ENCODE measurements around the gene CHFR. TPM values are rescaled to one million over a fixed set of nuclear protein-coding genes. Genes with fewer than 3 reads are reported as not detected.
"Not testable (repeated sequence)": the region's sequence is repeated elsewhere in the genome, so short reads cannot be mapped to it uniquely, and the experiment has no call there.

CHFR gene
- total and polyA plus RNA-seq, 2 experiments from 2014 or later: 24.3 to 26.5 TPM

- no peaks in the 10 kb centered on the region for H4K20me1 ChIP-seq (ENCODE audit: insufficient read depth)
- no peaks in the 10 kb centered on the region for H3K9me2 ChIP-seq (ENCODE audit: insufficient read depth)
- 92 to 93% methylated on average over 15 of the region's 15 CpGs for WGBS, 2 experiments (ENCODE audit: low coverage in 1 of 2, low lambda C conversion rate in 2 of 2, missing lambda C conversion rate in 2 of 2)
- peaks cover 92% of the 10 kb centered on the region for H3K79me2 ChIP-seq (ENCODE audit: insufficient read depth)
- no peaks in the 10 kb centered on the region for H3K27me3 ChIP-seq (replicated peaks; ENCODE audit: insufficient read depth)
- 0 out of 2 replicates have a peak, but pooled peaks cover 3% of the 10 kb centered on the region for H3K4me1 ChIP-seq (ENCODE audit: insufficient read depth)
- no peaks in the 10 kb centered on the region for H3K9me3 ChIP-seq (ENCODE audit: low read depth)
- in situ Hi-C loops (cut with MboI): no loop called here
- H3K9ac ChIP-seq: no peak overlapping the region
- 0 out of 2 replicates have a peak, but pooled peaks cover 9% of the 10 kb centered on the region for H3F3A ChIP-seq (ENCODE audit: insufficient read depth)
- DNase-seq: no peak
- H3K4me2 ChIP-seq (ENCODE audit: unreplicated experiment): no peak overlapping the region
- no peak overlapping the region for H3K27ac ChIP-seq
- TF ChIP-seq EZH2 (IDR thresholded peaks at IDR 0.05; ENCODE audit: insufficient read depth, poor library complexity, severe bottlenecking): no peak
- no peak for TF ChIP-seq EZH2phosphoT487 (IDR thresholded peaks at IDR 0.05; ENCODE audit: insufficient read depth, low read depth)
- peaks cover 69% of the 10 kb centered on the region for H3K36me3 ChIP-seq (ENCODE audit: low read depth)
- H2AFZ ChIP-seq: no peak overlapping the region
- H3K4me3 ChIP-seq: no peak overlapping the region
Measured at GRCh38 chr12:132798836-132799235, 88.6 kb downstream of the CHFR start.

GRCh38 chr12:132797820-132798570 lies 89.4 kb downstream of the CHFR start:
- no peaks in the 10 kb centered on the region for H3K4me1 ChIP-seq (ENCODE audit: insufficient read depth)
- peaks cover 87% of the 10 kb centered on the region for H3K79me2 ChIP-seq (ENCODE audit: insufficient read depth)
- H2AFZ ChIP-seq: no peak overlapping the region
- in situ Hi-C loops (cut with MboI): no loop called here
- no peak overlapping the region for H3K27ac ChIP-seq
- peaks cover 62% of the 10 kb centered on the region for H3K36me3 ChIP-seq (ENCODE audit: low read depth)
- H3K4me3 ChIP-seq: no peak overlapping the region
- H3K9ac ChIP-seq: no peak overlapping the region
- 86 to 89% methylated on average over 24 of the region's 24 CpGs for whole genome bisulfite sequencing, 2 experiments (ENCODE audit: low coverage in 1 of 2, low lambda C conversion rate in 2 of 2, missing lambda C conversion rate in 2 of 2)
- no peaks in the 10 kb centered on the region for H3K27me3 ChIP-seq (replicated peaks; ENCODE audit: insufficient read depth)
- no peak for DNase-seq
- 0 out of 2 replicates have a peak, but pooled peaks cover under 1% of the 10 kb centered on the region for H3F3A ChIP-seq (ENCODE audit: insufficient read depth)
- H4K20me1 ChIP-seq (ENCODE audit: insufficient read depth): no peaks in the 10 kb centered on the region
- no peaks in the 10 kb centered on the region for H3K9me2 ChIP-seq (ENCODE audit: insufficient read depth)
- TF ChIP-seq EZH2 (IDR thresholded peaks at IDR 0.05; ENCODE audit: insufficient read depth, poor library complexity, severe bottlenecking): no peak
- TF ChIP-seq EZH2phosphoT487 (IDR thresholded peaks at IDR 0.05; ENCODE audit: insufficient read depth, low read depth): no peak
- no peak overlapping the region for H3K4me2 ChIP-seq (ENCODE audit: unreplicated experiment)
- H3K9me3 ChIP-seq (ENCODE audit: low read depth): no peaks in the 10 kb centered on the region

GRCh38 chr12:132795847-132796246 lies 91.6 kb downstream of the CHFR start:
- WGBS, 2 experiments (ENCODE audit: low coverage in 1 of 2, low lambda C conversion rate in 2 of 2, missing lambda C conversion rate in 2 of 2): 94 to 95% methylated on average over 14 of the region's 14 CpGs
- H3K4me2 ChIP-seq (ENCODE audit: unreplicated experiment): no peak overlapping the region
- in situ Hi-C loops (cut with MboI): no loop called here
- TF ChIP-seq EZH2phosphoT487 (IDR thresholded peaks at IDR 0.05; ENCODE audit: insufficient read depth, low read depth) (no peak), EZH2 (IDR thresholded peaks at IDR 0.05; ENCODE audit: insufficient read depth, poor library complexity, severe bottlenecking) (no peak)
- peaks cover 86% of the 10 kb centered on the region for H3K79me2 ChIP-seq (ENCODE audit: insufficient read depth)
- H3K9me3 ChIP-seq (ENCODE audit: low read depth): no peaks in the 10 kb centered on the region
- no peaks in the 10 kb centered on the region for H3K9me2 ChIP-seq (ENCODE audit: insufficient read depth)
- H3K27ac ChIP-seq: no peak overlapping the region
- no peaks in the 10 kb centered on the region for H3K4me1 ChIP-seq (ENCODE audit: insufficient read depth)
- no peaks in the 10 kb centered on the region for H3F3A ChIP-seq (ENCODE audit: insufficient read depth)
- no peaks in the 10 kb centered on the region for H3K27me3 ChIP-seq (replicated peaks; ENCODE audit: insufficient read depth)
- DNase-seq: no peak
- no peak overlapping the region for H3K9ac ChIP-seq
- peaks cover 56% of the 10 kb centered on the region for H3K36me3 ChIP-seq (ENCODE audit: low read depth)
- H3K4me3 ChIP-seq: no peak overlapping the region
- no peaks in the 10 kb centered on the region for H4K20me1 ChIP-seq (ENCODE audit: insufficient read depth)
- H2AFZ ChIP-seq: no peak overlapping the region

- H4K20me1 ChIP-seq (ENCODE audit: insufficient read depth); H3K9ac ChIP-seq; H2AFZ ChIP-seq; H3K4me3 ChIP-seq; H3K27me3 ChIP-seq (replicated peaks; ENCODE audit: insufficient read depth); H3K4me2 ChIP-seq (ENCODE audit: unreplicated experiment); H3K4me1 ChIP-seq (ENCODE audit: insufficient read depth); H3F3A ChIP-seq (ENCODE audit: insufficient read depth); DNase-seq; H3K9me3 ChIP-seq (ENCODE audit: low read depth); H3K9me2 ChIP-seq (ENCODE audit: insufficient read depth); in situ Hi-C loops (cut with MboI); H3K27ac ChIP-seq: not testable (repeated sequence)
- WGBS, 2 experiments (ENCODE audit: low coverage in 1 of 2, low lambda C conversion rate in 2 of 2, missing lambda C conversion rate in 2 of 2): 97 to 100% methylated on average over 2 of the region's 2 CpGs
- peaks cover 43% of the 10 kb centered on the region for H3K36me3 ChIP-seq (ENCODE audit: low read depth)
- peaks cover 83% of the 10 kb centered on the region for H3K79me2 ChIP-seq (ENCODE audit: insufficient read depth)
Measured at GRCh38 chr12:132791940-132792339, 95.5 kb downstream of the CHFR start.

All from GM23248 (cell line).